SK-N-SH (cell line): ENCODE results near the gene SLC25A24. TPM values are rescaled to one million over a fixed set of nuclear protein-coding genes. Genes with fewer than 3 reads are reported as not detected.

Source experiments
- CTCF ChIA-PET: fragments of 300-600, 350-600 bp; formaldehyde crosslinking; extraction: SDS; loops from one replicate; lab custom pipeline; 2021; lab: Yijun Ruan, JAX
- POLR2A ChIA-PET: fragments of 350-600 bp; sonication (Branson Sonifier 250); formaldehyde crosslinking; extraction: SDS; loops from one replicate; lab custom pipeline; 2020; ENCODE audit warnings: antibody characterized with exemption, inconsistent platforms; lab: Yijun Ruan, JAX
- DNase-seq: peaks from one replicate; pipeline ENCODE4 v3.0.0; 2012
- H2AFZ ChIP-seq: fragments of 200-600 bp; sonication (generic); 2 replicates; pipeline ENCODE4 v1.8.1; 2016; ENCODE audit warnings: antibody characterized with exemption, mild to moderate bottlenecking, low read depth
- H3F3A ChIP-seq: fragments of 200-600 bp; sonication (generic); replicated peaks from 2 replicates; pipeline ENCODE3; 2016; ENCODE audit warnings: antibody characterized with exemption, mild to moderate bottlenecking; ENCODE audit not compliant: insufficient read depth
- H3K27ac ChIP-seq, 2 experiments: fragments of 200-500 bp in 1 of 2; fragments of 200-600 bp in 1 of 2; sonication (Bioruptor generic) in 1 of 2; sonication (generic), shearing (Covaris generic) in 1 of 2; 2 replicates each; pipeline versions ENCODE4 v1.5.1 to v1.6.1; 2014 to 2016; ENCODE audit warnings: low read depth in 2 of 2, inconsistent platforms in 1 of 2, low read length in 1 of 2, mild to moderate bottlenecking in 1 of 2, mixed read lengths in 1 of 2
- H3K27me3 ChIP-seq: fragments of 200-600 bp; sonication (generic), shearing (Covaris generic); 2 replicates; pipeline ENCODE4 v1.6.1; 2016; ENCODE audit warnings: mixed run types; ENCODE audit not compliant: insufficient read depth
- H3K36me3 ChIP-seq, 2 experiments: fragments of 200-500 bp in 1 of 2; fragments of 200-600 bp in 1 of 2; sonication (Bioruptor generic) in 1 of 2; sonication (generic) in 1 of 2; replicated peaks in 1 of 2; 2 replicates each; pipeline versions ENCODE3 to v1.5.1; 2014 to 2016; ENCODE audit warnings: low read length in 1 of 2, mild to moderate bottlenecking in 1 of 2; ENCODE audit not compliant: insufficient read depth in 2 of 2, control insufficient read depth in 1 of 2
- H3K4me1 ChIP-seq, 2 experiments: fragments of 200-500 bp in 1 of 2; fragments of 200-600 bp in 1 of 2; sonication (Bioruptor generic) in 1 of 2; sonication (generic), shearing (Covaris generic) in 1 of 2; 2 replicates each; pipeline versions ENCODE4 v1.5.1 to v1.6.1; 2014 to 2016; ENCODE audit warnings: low read depth in 1 of 2, low read length in 1 of 2, mixed run types in 1 of 2; ENCODE audit not compliant: insufficient read depth in 2 of 2, control insufficient read depth in 1 of 2
- H3K4me2 ChIP-seq: fragments of 200-600 bp; sonication (generic), shearing (Covaris generic); 2 replicates; pipeline ENCODE4 v1.6.1; 2017; ENCODE audit warnings: mixed run types
- H3K4me3 ChIP-seq, 2 experiments: fragments of 200-500 bp in 1 of 2; fragments of 200-600 bp in 1 of 2; sonication (Bioruptor generic) in 1 of 2; sonication (generic), shearing (Covaris generic) in 1 of 2; 2 replicates each; pipeline versions ENCODE4 v1.5.1 to v1.8.1; 2014 to 2016; ENCODE audit warnings: low read depth in 2 of 2, inconsistent platforms in 1 of 2, low read length in 1 of 2, mild to moderate bottlenecking in 1 of 2, mixed read lengths in 1 of 2, moderate library complexity in 1 of 2
- H3K79me2 ChIP-seq: fragments of 200-600 bp; sonication (generic); 2 replicates; pipeline ENCODE4 v1.8.1; 2017; ENCODE audit warnings: mild to moderate bottlenecking; ENCODE audit not compliant: insufficient read depth
- H3K9ac ChIP-seq: fragments of 200-600 bp; sonication (generic); 2 replicates; pipeline ENCODE4 v1.6.1; 2017; ENCODE audit warnings: mixed run types
- H3K9me2 ChIP-seq: fragments of 200-600 bp; sonication (generic); 2 replicates; pipeline ENCODE4 v1.6.1; 2017; ENCODE audit warnings: mixed run types
- H3K9me3 ChIP-seq: fragments of 200-600 bp; sonication (generic); 2 replicates; pipeline ENCODE4 v1.6.1; 2017; ENCODE audit warnings: mixed run types, mild to moderate bottlenecking, moderate library complexity
- H4K20me1 ChIP-seq: fragments of 200-600 bp; sonication (generic); 2 replicates; pipeline ENCODE4 v1.6.1; 2017; ENCODE audit warnings: mild to moderate bottlenecking, mixed run types; ENCODE audit not compliant: insufficient read depth
- CHD2 ChIP-seq: fragments of 150-350 bp; IDR thresholded peaks from 2 replicates; pipeline ENCODE4 v1.6.1; 2018; ENCODE audit warnings: low read length; ENCODE audit not compliant: partially characterized antibody
- ELF1 ChIP-seq: IDR thresholded peaks from 2 replicates; pipeline ENCODE4 v1.4.0; 2012
- EP300 ChIP-seq, 2 experiments: IDR thresholded peaks; 2 replicates each; pipeline versions ENCODE4 v1.4.0 to v1.6.1; 2012; ENCODE audit warnings: borderline replicate concordance in 1 of 2, low read depth in 1 of 2, low read length in 1 of 2
- EZH2phosphoT487 ChIP-seq: fragments of 200-600 bp; sonication (generic); IDR thresholded peaks from 2 replicates; pipeline ENCODE4 v1.6.1; 2017; ENCODE audit warnings: low read depth, mixed run types, mild to moderate bottlenecking, antibody characterized with exemption, moderate library complexity, borderline replicate concordance
- FOSL2 ChIP-seq: IDR thresholded peaks from 2 replicates; pipeline ENCODE4 v1.4.0; 2012; ENCODE audit warnings: low read depth, mild to moderate bottlenecking, moderate library complexity, borderline replicate concordance
- GABPA ChIP-seq: IDR thresholded peaks from 2 replicates; pipeline ENCODE4 v1.4.0; 2012; ENCODE audit warnings: low read depth, mild to moderate bottlenecking
- GATA2 ChIP-seq: sonication (generic); formaldehyde crosslinking; IDR thresholded peaks from 2 replicates; pipeline ENCODE4 v1.5.0; 2020; ENCODE audit warnings: mild to moderate bottlenecking, missing genetic modification reagents
- NFIC ChIP-seq: IDR thresholded peaks from 2 replicates; pipeline ENCODE4 v1.4.0; 2012; ENCODE audit warnings: borderline replicate concordance
- NRF1 ChIP-seq: IDR thresholded peaks from 2 replicates; pipeline ENCODE4 v1.6.1; 2012; ENCODE audit warnings: low read depth, mild to moderate bottlenecking, low read length
- POLR2AphosphoS5 ChIP-seq: IDR thresholded peaks from 2 replicates; pipeline ENCODE4 v1.6.1; 2012; ENCODE audit warnings: low read depth, low read length
- RAD21 ChIP-seq: IDR thresholded peaks from 2 replicates; pipeline ENCODE4 v1.6.1; 2012; ENCODE audit warnings: mild to moderate bottlenecking, low read length
- RFX5 ChIP-seq: IDR thresholded peaks from 2 replicates; pipeline ENCODE4 v1.6.1; 2012; ENCODE audit warnings: mild to moderate bottlenecking, improper control_type of control experiment, low read length
- RXRA ChIP-seq: IDR thresholded peaks from 2 replicates; pipeline ENCODE4 v1.4.0; 2012; ENCODE audit warnings: low read depth, mild to moderate bottlenecking, borderline replicate concordance
- SIN3A ChIP-seq: IDR thresholded peaks from 2 replicates; pipeline ENCODE4 v1.6.1; 2012; ENCODE audit warnings: low read depth, mild to moderate bottlenecking, low read length, moderate library complexity, borderline replicate concordance
- SMC3 ChIP-seq: IDR thresholded peaks from 2 replicates; pipeline ENCODE4 v1.6.1; 2012; ENCODE audit warnings: low read depth, low read length, improper control_type of control experiment
- TAF1 ChIP-seq: IDR thresholded peaks from 2 replicates; pipeline ENCODE4 v1.6.1; 2012; ENCODE audit warnings: low read depth, mild to moderate bottlenecking, low read length, moderate library complexity, borderline replicate concordance
- TCF12 ChIP-seq: IDR thresholded peaks from 2 replicates; pipeline ENCODE4 v1.4.0; 2012
- TEAD4 ChIP-seq: IDR thresholded peaks from 2 replicates; pipeline ENCODE4 v1.4.0; 2012; ENCODE audit warnings: mild to moderate bottlenecking, borderline replicate concordance; ENCODE audit not compliant: insufficient read depth
- YY1 ChIP-seq: IDR thresholded peaks from 2 replicates; pipeline ENCODE4 v1.4.0; 2012; ENCODE audit warnings: low read depth, mild to moderate bottlenecking
- WGBS: methylation state at CpG from one replicate; pipeline ENCODE4 v1.1.6; 2017; ENCODE audit warnings: low lambda C conversion rate; 5-methylcytosine and 5-hydroxymethylcytosine counted together
- polyA plus RNA-seq, 3 experiments: library from polyadenylated mRNA; depleted of rRNA; stranded (reverse); fragments of >200 nt; gene quantifications; 2 replicates each; pipeline ENCODE4 v1.2.3, GENCODE V29; 2012
- TF ChIP-seq, protein P1 (sequence below): IDR thresholded peaks from 2 replicates; pipeline ENCODE4; 2012
- TF ChIP-seq, protein P2 (sequence below): IDR thresholded peaks from 2 replicates; pipeline ENCODE4 v1.6.1; 2012; ENCODE audit warnings: mild to moderate bottlenecking, low read depth, low read length, moderate library complexity

Gene SLC25A24
- polyA plus RNA-seq, 1 of the 3 experiments (the other 2 are of a cell fraction), result 11.3 TPM

DNA sequence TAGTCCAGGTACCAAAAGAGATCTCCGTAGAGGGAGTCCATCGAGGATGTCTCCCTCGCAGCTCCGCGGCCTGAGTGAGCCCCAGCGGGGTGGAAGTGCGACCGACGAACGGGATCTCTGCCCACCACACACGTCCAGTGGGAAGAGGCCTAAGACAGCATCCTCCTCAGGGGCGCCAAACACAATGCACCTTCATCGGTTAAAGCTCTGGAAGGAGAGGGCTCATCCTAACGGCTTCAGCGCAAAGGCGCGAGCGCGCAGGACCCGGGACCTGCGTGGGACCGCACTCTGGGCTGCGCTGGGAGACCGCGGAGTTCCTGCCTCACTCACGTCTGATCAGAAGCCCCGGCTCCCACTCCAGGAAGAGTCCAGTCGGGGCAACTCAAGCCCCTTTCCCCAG, 7.6 kb downstream of the SLC25A24 start:
- POLR2A ChIA-PET, result no interaction called here
- DNase-seq, result no peak
- peaks cover 24% of the 10 kb centered on the region; the same call in 1 of the 2 replicates for H4K20me1 ChIP-seq
- no peak overlapping the region for H2AFZ ChIP-seq
- H3K9me3 ChIP-seq, result no peaks in the 10 kb centered on the region
- TF ChIP-seq EZH2phosphoT487, result no peak
- no peak for TF ChIP-seq SMC3
- no peak for TF ChIP-seq CHD2
- TF ChIP-seq ELF1, result no peak
- TF ChIP-seq TCF12, result no peak
- TF ChIP-seq, protein P1, sequence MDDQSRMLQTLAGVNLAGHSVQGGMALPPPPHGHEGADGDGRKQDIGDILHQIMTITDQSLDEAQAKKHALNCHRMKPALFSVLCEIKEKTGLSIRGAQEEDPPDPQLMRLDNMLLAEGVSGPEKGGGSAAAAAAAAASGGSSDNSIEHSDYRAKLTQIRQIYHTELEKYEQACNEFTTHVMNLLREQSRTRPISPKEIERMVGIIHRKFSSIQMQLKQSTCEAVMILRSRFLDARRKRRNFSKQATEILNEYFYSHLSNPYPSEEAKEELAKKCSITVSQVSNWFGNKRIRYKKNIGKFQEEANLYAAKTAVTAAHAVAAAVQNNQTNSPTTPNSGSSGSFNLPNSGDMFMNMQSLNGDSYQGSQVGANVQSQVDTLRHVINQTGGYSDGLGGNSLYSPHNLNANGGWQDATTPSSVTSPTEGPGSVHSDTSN, result no peak
- no peak for TF ChIP-seq FOSL2
- TF ChIP-seq NRF1, result no peak
- TF ChIP-seq RFX5, result no peak
- TF ChIP-seq, protein P2, sequence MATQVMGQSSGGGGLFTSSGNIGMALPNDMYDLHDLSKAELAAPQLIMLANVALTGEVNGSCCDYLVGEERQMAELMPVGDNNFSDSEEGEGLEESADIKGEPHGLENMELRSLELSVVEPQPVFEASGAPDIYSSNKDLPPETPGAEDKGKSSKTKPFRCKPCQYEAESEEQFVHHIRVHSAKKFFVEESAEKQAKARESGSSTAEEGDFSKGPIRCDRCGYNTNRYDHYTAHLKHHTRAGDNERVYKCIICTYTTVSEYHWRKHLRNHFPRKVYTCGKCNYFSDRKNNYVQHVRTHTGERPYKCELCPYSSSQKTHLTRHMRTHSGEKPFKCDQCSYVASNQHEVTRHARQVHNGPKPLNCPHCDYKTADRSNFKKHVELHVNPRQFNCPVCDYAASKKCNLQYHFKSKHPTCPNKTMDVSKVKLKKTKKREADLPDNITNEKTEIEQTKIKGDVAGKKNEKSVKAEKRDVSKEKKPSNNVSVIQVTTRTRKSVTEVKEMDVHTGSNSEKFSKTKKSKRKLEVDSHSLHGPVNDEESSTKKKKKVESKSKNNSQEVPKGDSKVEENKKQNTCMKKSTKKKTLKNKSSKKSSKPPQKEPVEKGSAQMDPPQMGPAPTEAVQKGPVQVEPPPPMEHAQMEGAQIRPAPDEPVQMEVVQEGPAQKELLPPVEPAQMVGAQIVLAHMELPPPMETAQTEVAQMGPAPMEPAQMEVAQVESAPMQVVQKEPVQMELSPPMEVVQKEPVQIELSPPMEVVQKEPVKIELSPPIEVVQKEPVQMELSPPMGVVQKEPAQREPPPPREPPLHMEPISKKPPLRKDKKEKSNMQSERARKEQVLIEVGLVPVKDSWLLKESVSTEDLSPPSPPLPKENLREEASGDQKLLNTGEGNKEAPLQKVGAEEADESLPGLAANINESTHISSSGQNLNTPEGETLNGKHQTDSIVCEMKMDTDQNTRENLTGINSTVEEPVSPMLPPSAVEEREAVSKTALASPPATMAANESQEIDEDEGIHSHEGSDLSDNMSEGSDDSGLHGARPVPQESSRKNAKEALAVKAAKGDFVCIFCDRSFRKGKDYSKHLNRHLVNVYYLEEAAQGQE, result no peak
- TF ChIP-seq SIN3A, result no peak
- no peak overlapping the region for H3K27ac ChIP-seq
- no peaks in the 10 kb centered on the region for H3K9me2 ChIP-seq
- H3K27me3 ChIP-seq, result no peaks in the 10 kb centered on the region
- 0 out of 4 replicates have a peak, but pooled peaks cover 0 to 5% of the 10 kb centered on the region in 2 experiments for H3K4me1 ChIP-seq
- H3K79me2 ChIP-seq, result peaks cover 100% of the 10 kb centered on the region
- H3K9ac ChIP-seq, result no peak overlapping the region
- H3K4me3 ChIP-seq, result no peak overlapping the region
- no peaks in the 10 kb centered on the region for H3F3A ChIP-seq
- CTCF ChIA-PET, result no interaction called here
- peaks cover 45 to 69% of the 10 kb centered on the region in 2 experiments for H3K36me3 ChIP-seq
- no peak overlapping the region for H3K4me2 ChIP-seq
- WGBS, result 95% methylated on average over 26 of the region's 28 CpGs

- DNase-seq, result no peak
- no peaks in the 10 kb centered on the region for H3K27me3 ChIP-seq
- H3K36me3 ChIP-seq, result peaks cover 30 to 58% of the 10 kb centered on the region in 2 experiments
- 78% methylated on average over 5 of the region's 5 CpGs for WGBS
- H4K20me1 ChIP-seq, result peaks cover 24% of the 10 kb centered on the region; the same call in 1 of the 2 replicates
- no peaks in the 10 kb centered on the region for H3K4me1 ChIP-seq
- H3K4me3 ChIP-seq, result no peak overlapping the region
- no peak overlapping the region for H3K4me2 ChIP-seq
- no peak overlapping the region for H3K27ac ChIP-seq
- POLR2A ChIA-PET, result no interaction called here
- H3K9me3 ChIP-seq, result no peaks in the 10 kb centered on the region
- H3F3A ChIP-seq, result no peaks in the 10 kb centered on the region
- no peak overlapping the region for H3K9ac ChIP-seq
- no peaks in the 10 kb centered on the region for H3K9me2 ChIP-seq
- no peak overlapping the region for H2AFZ ChIP-seq
- CTCF ChIA-PET, result interaction anchor here (1.0 kb wide), 1 partner anchor 15 kb away, joined by 3 read pairs; no protein-coding TSS in a partner anchor
- H3K79me2 ChIP-seq, result peaks cover 100% of the 10 kb centered on the region
- TF ChIP-seq EZH2phosphoT487, result no peak
- no peak for TF ChIP-seq CHD2
- no peak for TF ChIP-seq RXRA
- TF ChIP-seq NFIC, result no peak
- no peak for TF ChIP-seq GABPA
- no peak for TF ChIP-seq TCF12
- no peak for TF ChIP-seq POLR2AphosphoS5
- TF ChIP-seq TAF1, result no peak
- TF ChIP-seq RAD21, result no peak
- no peak for TF ChIP-seq YY1
- TF ChIP-seq SIN3A, result no peak
- no peak for TF ChIP-seq GATA2 (CRISPR knock-in tag)
- no peak for TF ChIP-seq TEAD4
- TF ChIP-seq EP300 (IDR thresholded peaks at IDR 0.05; ENCODE audit: borderline replicate concordance in 1 of 2, low read depth in 1 of 2, low read length in 1 of 2), result no peak
- TF ChIP-seq, protein P1, result no peak
These were observed 9.3 kb downstream of the SLC25A24 start for GRCh38 chr1:108190686-108191416.
